HEK293 (cell line): ENCODE data around the gene HHLA2.

Source experiments
- CTCF ChIA-PET: fragments of 350-600 bp; formaldehyde crosslinking; extraction: SDS; loops from one replicate; lab custom pipeline; 2021; ENCODE audit warnings: antibody characterized with exemption; lab: Yijun Ruan, JAX
- POLR2A ChIA-PET: fragments of 300-600 bp; formaldehyde crosslinking; extraction: SDS; loops from one replicate; lab custom pipeline; 2020; ENCODE audit warnings: antibody characterized with exemption, inconsistent platforms; lab: Yijun Ruan, JAX
- H3K27ac ChIP-seq: fragments of 200-500 bp; sonication (Bioruptor generic); 2 replicates; pipeline ENCODE4 v1.5.1; 2014; ENCODE audit warnings: low read depth, low read length, control low read depth, inconsistent platforms; ENCODE audit errors: extremely low read depth
- H3K36me3 ChIP-seq, 2 experiments: fragments of 200-500 bp in 1 of 2; sonication (Bioruptor generic) in 1 of 2; 1 replicate in 1 of 2; 2 replicates in 1 of 2; pipeline ENCODE4 v1.5.1; 2014 to 2017; ENCODE audit warnings: inconsistent platforms in 2 of 2, low read length in 2 of 2; ENCODE audit not compliant: control insufficient read depth in 2 of 2, insufficient read depth in 1 of 2
- H3K4me1 ChIP-seq: fragments of 200-500 bp; sonication (Bioruptor generic); 2 replicates; pipeline ENCODE4 v1.5.1; 2014; ENCODE audit warnings: mild to moderate bottlenecking, low read length, inconsistent platforms; ENCODE audit not compliant: control insufficient read depth, insufficient read depth
- H3K4me3 ChIP-seq: 2 replicates; pipeline ENCODE4 v1.5.1; 2011; ENCODE audit warnings: low read depth, mild to moderate bottlenecking, control low read depth, low read length, moderate library complexity
- H3K9me3 ChIP-seq: fragments of 200-500 bp; sonication (Bioruptor generic); 2 replicates; pipeline ENCODE4 v1.5.1; 2014; ENCODE audit warnings: low read depth, low read length, inconsistent platforms; ENCODE audit not compliant: control insufficient read depth, insufficient read depth
- HOXC10 ChIP-seq: sonication (generic); formaldehyde crosslinking; IDR thresholded peaks from 2 replicates; pipeline ENCODE4 v1.8.1; 2023; ENCODE audit warnings: mild to moderate bottlenecking, missing genetic modification reagents
- IKZF3 ChIP-seq: fragments of 450-650 bp; IDR thresholded peaks from 2 replicates; pipeline ENCODE4 v1.5.0; 2018; ENCODE audit warnings: missing biosample characterization, mild to moderate bottlenecking, missing genetic modification characterization, moderate library complexity
- OSR2 ChIP-seq: fragments of 450-650 bp; formaldehyde crosslinking; IDR thresholded peaks from 2 replicates; pipeline ENCODE4 v1.5.1; 2016; ENCODE audit warnings: missing biosample characterization, missing genetic modification characterization
- OVOL3 ChIP-seq: fragments of 450-650 bp; formaldehyde crosslinking; IDR thresholded peaks from 2 replicates; pipeline ENCODE4 v1.5.1; 2016; ENCODE audit warnings: missing biosample characterization, missing genetic modification characterization
- RBAK ChIP-seq: fragments of 450-650 bp; formaldehyde crosslinking; IDR thresholded peaks from 2 replicates; pipeline ENCODE4 v1.5.1; 2016; ENCODE audit warnings: missing biosample characterization, missing genetic modification characterization
- SALL2 ChIP-seq: fragments of 450-650 bp; formaldehyde crosslinking; IDR thresholded peaks from 2 replicates; pipeline ENCODE4 v1.5.0; 2017; ENCODE audit warnings: missing biosample characterization, mild to moderate bottlenecking, missing genetic modification characterization, borderline replicate concordance
- SCRT2 ChIP-seq: fragments of 450-650 bp; formaldehyde crosslinking; IDR thresholded peaks from 2 replicates; pipeline ENCODE4 v1.5.1; 2016; ENCODE audit warnings: missing biosample characterization, missing genetic modification characterization
- SP2 ChIP-seq: fragments of 450-650 bp; formaldehyde crosslinking; IDR thresholded peaks from 2 replicates; pipeline ENCODE4 v1.5.1; 2016; ENCODE audit warnings: missing biosample characterization, missing genetic modification characterization
- SP3 ChIP-seq: fragments of 450-650 bp; formaldehyde crosslinking; IDR thresholded peaks from 2 replicates; pipeline ENCODE4 v1.5.1; 2016; ENCODE audit warnings: missing biosample characterization, missing genetic modification characterization
- WT1 ChIP-seq: fragments of 450-650 bp; formaldehyde crosslinking; IDR thresholded peaks from 2 replicates; pipeline ENCODE4 v1.5.1; 2016; ENCODE audit warnings: missing biosample characterization, missing genetic modification characterization
- ZBTB7A ChIP-seq: fragments of 450-650 bp; formaldehyde crosslinking; IDR thresholded peaks from 2 replicates; pipeline ENCODE4 v1.5.1; 2016; ENCODE audit warnings: low read depth, missing biosample characterization, missing genetic modification characterization
- ZNF10 ChIP-seq: fragments of 450-650 bp; formaldehyde crosslinking; IDR thresholded peaks from 2 replicates; pipeline ENCODE4 v1.5.1; 2017; ENCODE audit warnings: missing biosample characterization, missing genetic modification characterization
- ZNF140 ChIP-seq: fragments of 450-650 bp; formaldehyde crosslinking; IDR thresholded peaks from 2 replicates; pipeline ENCODE4 v1.5.1; 2016; ENCODE audit warnings: missing biosample characterization, missing genetic modification characterization
- ZNF146 ChIP-seq: fragments of 450-650 bp; formaldehyde crosslinking; IDR thresholded peaks from 2 replicates; pipeline ENCODE4 v1.5.1; 2016; ENCODE audit warnings: missing biosample characterization, missing genetic modification characterization
- ZNF157 ChIP-seq: fragments of 450-650 bp; formaldehyde crosslinking; IDR thresholded peaks from 2 replicates; pipeline ENCODE4 v1.5.1; 2016; ENCODE audit warnings: missing biosample characterization, missing genetic modification characterization
- ZNF18 ChIP-seq: fragments of 450-650 bp; formaldehyde crosslinking; IDR thresholded peaks from 2 replicates; pipeline ENCODE4 v1.5.1; 2016; ENCODE audit warnings: missing biosample characterization, missing genetic modification characterization
- ZNF248 ChIP-seq: fragments of 450-650 bp; formaldehyde crosslinking; IDR thresholded peaks from 2 replicates; pipeline ENCODE4 v1.5.1; 2017; ENCODE audit warnings: missing biosample characterization, missing genetic modification characterization
- ZNF302 ChIP-seq: fragments of 450-650 bp; formaldehyde crosslinking; IDR thresholded peaks from 2 replicates; pipeline ENCODE4 v1.5.1; 2016; ENCODE audit warnings: missing biosample characterization, missing genetic modification characterization, low read depth
- ZNF350 ChIP-seq: fragments of 450-650 bp; formaldehyde crosslinking; IDR thresholded peaks from 2 replicates; pipeline ENCODE4 v1.5.0; 2017; ENCODE audit warnings: missing biosample characterization, mild to moderate bottlenecking, missing genetic modification characterization
- ZNF37A ChIP-seq: fragments of 450-650 bp; IDR thresholded peaks from 2 replicates; pipeline ENCODE4 v1.5.1; 2018; ENCODE audit warnings: missing biosample characterization, missing genetic modification characterization
- ZNF416 ChIP-seq: fragments of 450-650 bp; formaldehyde crosslinking; IDR thresholded peaks from 2 replicates; pipeline ENCODE4 v1.5.1; 2016; ENCODE audit warnings: missing biosample characterization, missing genetic modification characterization
- ZNF48 ChIP-seq: fragments of 450-650 bp; formaldehyde crosslinking; IDR thresholded peaks from 2 replicates; pipeline ENCODE4 v1.5.1; 2016; ENCODE audit warnings: missing biosample characterization, missing genetic modification characterization
- ZNF510 ChIP-seq: fragments of 450-650 bp; formaldehyde crosslinking; IDR thresholded peaks from 2 replicates; pipeline ENCODE4 v1.5.1; 2018; ENCODE audit warnings: mild to moderate bottlenecking, missing genetic modification characterization, missing biosample characterization; ENCODE audit not compliant: insufficient replicate concordance
- ZNF600 ChIP-seq: fragments of 450-650 bp; formaldehyde crosslinking; IDR thresholded peaks from 2 replicates; pipeline ENCODE4 v1.5.1; 2016; ENCODE audit warnings: missing biosample characterization, missing genetic modification characterization
- ZNF660 ChIP-seq: fragments of 450-650 bp; IDR thresholded peaks from 2 replicates; pipeline ENCODE4 v1.5.1; 2018; ENCODE audit warnings: missing biosample characterization, mild to moderate bottlenecking, missing genetic modification characterization
- ZNF768 ChIP-seq: fragments of 450-650 bp; formaldehyde crosslinking; IDR thresholded peaks from 2 replicates; pipeline ENCODE4 v1.5.1; 2018; ENCODE audit warnings: missing biosample characterization, mild to moderate bottlenecking, missing genetic modification characterization
- ZSCAN23 ChIP-seq: fragments of 450-650 bp; formaldehyde crosslinking; IDR thresholded peaks from 2 replicates; pipeline ENCODE4 v1.5.1; 2016; ENCODE audit warnings: missing biosample characterization, missing genetic modification characterization

Gene HHLA2

GRCh38 chr3:108416111-108416869, 119.9 kb downstream of the HHLA2 start:
- H3K36me3 ChIP-seq: no peaks in the 10 kb centered on the region
- ChIA-PET POLR2A (no interaction called here), CTCF (interaction anchor here (0.6 kb wide), 1 partner anchor 488 kb away, joined by 3 read pairs; no protein-coding TSS in a partner anchor)
- H3K4me3 ChIP-seq: no peak overlapping the region
- no peak overlapping the region for H3K27ac ChIP-seq
- no peak for TF ChIP-seq ZNF302 (tag by site-specific recombination)
- TF ChIP-seq ZSCAN23 (tag by site-specific recombination): no peak
- TF ChIP-seq IKZF3: no peak
- no peak for TF ChIP-seq ZNF660 (tag by site-specific recombination)
- no peak for TF ChIP-seq ZNF768 (tag by site-specific recombination)
- TF ChIP-seq ZNF350 (tag by site-specific recombination): no peak
- TF ChIP-seq OSR2: no peak
- no peak for TF ChIP-seq SALL2 (tag by site-specific recombination)
- no peak for TF ChIP-seq ZNF10 (tag by site-specific recombination)
- TF ChIP-seq ZNF140 (tag by site-specific recombination): no peak
- no peak for TF ChIP-seq ZBTB7A
- TF ChIP-seq OVOL3 (tag by site-specific recombination): no peak
- H3K4me1 ChIP-seq: no peaks in the 10 kb centered on the region
- no peaks in the 10 kb centered on the region for H3K9me3 ChIP-seq

GRCh38 chr3:108420926-108421325, 124.6 kb downstream of the HHLA2 start:
- Histone ChIP-seq H3K4me3 (no peak overlapping the region), H3K9me3 (no peaks in the 10 kb centered on the region), H3K27ac (no peak overlapping the region)
- POLR2A ChIA-PET: no interaction called here
- TF ChIP-seq RBAK: no peak
- TF ChIP-seq ZSCAN23 (tag by site-specific recombination): no peak
- no peak for TF ChIP-seq SCRT2 (tag by site-specific recombination)
- TF ChIP-seq ZNF37A (tag by site-specific recombination): no peak
- TF ChIP-seq ZNF600 (tag by site-specific recombination): no peak
- no peak for TF ChIP-seq HOXC10 (CRISPR knock-in tag)
- TF ChIP-seq ZNF248 (tag by site-specific recombination): no peak
- no peak for TF ChIP-seq SP3 (tag by site-specific recombination)
- no peak for TF ChIP-seq ZNF48
- no peak for TF ChIP-seq ZNF18 (tag by site-specific recombination)
- no peak for TF ChIP-seq ZNF157
- no peak for TF ChIP-seq ZNF510 (tag by site-specific recombination)
- TF ChIP-seq ZNF140 (tag by site-specific recombination): no peak
- TF ChIP-seq SP2 (tag by site-specific recombination): no peak
- no peak for TF ChIP-seq ZNF146 (tag by site-specific recombination)
- TF ChIP-seq WT1 (tag by site-specific recombination): no peak
- TF ChIP-seq ZNF416: no peak
- TF ChIP-seq, all 188 proteins: peak for 0
- H3K36me3 ChIP-seq: no peaks in the 10 kb centered on the region
- CTCF ChIA-PET: no interaction called here
- H3K4me1 ChIP-seq: no peaks in the 10 kb centered on the region
